ENCODE data around the gene CCSAP.

Gene CCSAP

DNA sequence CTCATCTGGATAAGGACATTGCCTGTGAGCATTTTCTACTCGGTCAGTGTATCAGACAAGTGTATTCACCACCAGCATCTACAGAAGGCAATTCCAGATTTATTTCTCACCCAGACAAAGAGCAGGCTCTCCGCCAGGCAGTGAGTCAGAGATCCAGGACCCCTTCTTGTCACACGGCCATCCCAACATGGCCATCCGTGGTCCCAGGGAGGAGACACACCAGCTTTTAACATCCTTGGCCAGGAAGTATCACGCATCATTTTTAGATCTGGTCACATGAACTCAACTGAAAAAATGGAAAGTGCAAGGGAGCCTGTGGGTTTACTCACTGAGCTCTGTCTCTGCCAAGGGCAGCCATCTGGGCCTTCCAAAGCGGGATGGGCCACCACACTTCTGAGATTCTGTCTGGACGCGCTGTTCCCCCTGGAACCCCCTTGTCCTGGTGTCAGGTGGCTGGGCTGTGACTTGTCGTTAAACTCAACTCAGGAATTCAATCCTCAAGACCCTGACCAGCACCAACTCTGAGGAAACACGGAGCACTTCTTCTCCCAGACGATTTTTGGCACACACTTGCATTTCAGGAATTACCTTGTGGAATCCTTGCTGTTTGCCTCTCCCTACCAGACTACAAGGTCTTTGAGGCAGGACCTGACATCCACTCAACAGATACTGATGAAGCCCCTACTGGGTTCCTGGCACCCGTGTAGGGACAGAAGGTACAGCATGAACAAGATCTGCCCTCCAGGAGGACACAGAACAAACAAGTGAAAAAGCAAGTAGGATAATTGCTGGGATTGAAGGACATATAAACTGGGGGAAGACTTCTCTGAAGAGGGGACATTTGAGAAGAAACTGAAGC, 21.6 kb upstream of the CCSAP start:
- no peak for DNase-seq

GRCh38 chr1:229363723-229364122, 20.9 kb upstream of the CCSAP start:
- no peak for DNase-seq

DNA sequence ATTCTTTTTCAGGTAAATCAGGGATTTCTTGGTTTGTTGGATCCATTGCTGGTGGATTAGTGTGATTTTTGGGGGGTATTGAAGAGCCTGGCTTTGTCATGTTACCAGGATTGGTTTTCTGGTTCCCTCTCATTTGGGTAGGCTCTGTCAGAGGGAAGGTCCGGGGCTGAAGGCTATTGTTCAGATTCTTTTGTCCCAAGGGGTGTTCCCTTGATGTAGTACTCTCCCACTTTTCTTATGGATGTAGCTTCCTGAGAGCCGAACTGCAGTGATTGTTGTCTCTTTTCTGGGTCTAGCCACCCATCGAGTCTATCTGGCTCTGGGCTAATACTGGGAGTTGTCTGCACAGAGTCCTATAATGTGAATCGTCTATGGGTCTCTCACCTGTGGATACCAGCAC, 17.6 kb upstream of the CCSAP start:
- DNase-seq = no peak

DNA sequence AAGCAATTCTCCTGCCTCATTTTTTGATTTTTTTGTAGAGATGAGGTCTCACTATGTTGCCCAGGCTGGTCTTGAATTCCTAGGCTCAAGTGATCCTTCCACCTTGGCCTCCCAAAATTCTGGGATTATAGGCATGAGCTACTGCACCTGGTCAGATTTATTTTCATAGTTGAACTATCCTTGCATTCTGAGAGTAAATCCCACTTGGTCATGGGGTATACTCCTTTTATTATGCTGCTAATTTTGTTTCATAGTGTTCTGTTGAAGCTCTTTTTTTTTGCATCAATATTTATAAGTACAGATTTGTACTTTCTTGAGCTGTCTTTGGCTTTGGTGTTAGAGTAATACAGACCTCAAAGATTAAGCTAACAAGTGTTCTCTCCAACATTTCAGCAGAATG, 12.8 kb upstream of the CCSAP start:
- no peak for DNase-seq

GRCh38 chr1:229354226-229354625, 11.4 kb upstream of the CCSAP start:
- DNase-seq = no peak

DNA sequence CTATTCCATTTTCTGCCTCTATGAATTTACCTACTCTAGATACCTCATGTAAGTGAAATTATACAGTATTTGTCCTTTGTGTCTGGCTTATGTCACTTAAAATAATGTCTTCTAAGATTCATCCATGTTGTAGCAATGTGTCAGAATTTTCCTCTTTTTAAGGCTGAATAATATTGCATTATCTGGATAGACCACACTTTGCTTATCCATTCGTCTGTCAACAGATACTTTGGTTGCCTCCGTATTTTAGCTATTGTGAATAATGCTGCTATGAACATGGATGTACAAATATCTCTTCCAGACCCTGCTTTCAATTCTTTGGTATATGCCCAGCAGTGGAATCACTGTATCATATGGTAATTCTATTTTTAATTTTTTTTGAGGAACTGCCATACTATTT, 10.1 kb upstream of the CCSAP start:
- DNase-seq = no peak

DNA sequence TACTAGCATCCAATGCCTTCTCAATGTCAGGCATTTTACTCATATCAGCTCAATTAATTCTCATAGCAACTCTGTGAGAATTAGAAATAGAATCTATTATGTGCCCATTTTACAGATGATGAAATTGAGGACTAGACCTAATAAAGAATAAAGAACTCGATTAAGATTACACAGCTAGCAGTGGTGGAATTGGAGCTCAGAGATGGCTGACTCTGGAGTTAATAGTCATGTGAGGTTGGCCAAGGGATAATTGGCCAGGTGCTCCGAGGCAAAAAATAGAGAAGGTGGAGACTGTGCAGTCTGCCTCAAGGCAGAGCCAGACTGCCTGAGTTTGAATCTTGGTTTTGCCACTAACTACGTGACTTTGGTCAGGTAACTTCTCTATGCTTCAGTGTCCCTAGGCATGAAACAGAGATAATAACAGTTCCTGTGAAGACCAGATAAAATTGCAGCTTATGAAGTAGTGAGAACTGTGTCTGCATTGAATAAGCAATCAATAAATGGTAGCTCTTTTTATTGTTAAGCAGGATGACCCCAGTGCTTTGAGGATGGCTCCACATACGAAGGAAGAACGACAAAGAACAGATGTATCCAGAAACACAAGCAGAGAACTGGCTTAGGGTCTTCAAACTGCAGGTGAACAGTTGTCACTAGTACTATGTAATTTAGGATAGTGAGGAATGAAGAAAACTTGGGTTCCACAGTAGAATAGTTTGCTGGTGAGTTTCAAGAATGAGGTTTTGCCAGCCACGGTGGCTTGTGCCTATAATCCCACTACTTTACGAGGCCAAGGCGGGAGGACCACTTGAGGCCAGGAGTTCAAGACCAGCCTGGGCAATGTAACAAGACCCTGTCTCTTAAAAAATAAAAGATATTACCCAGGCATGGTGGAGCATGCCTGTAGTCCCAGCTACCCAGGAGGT, 6.9 kb upstream of the CCSAP start:
- DNase-seq = no peak

DNA sequence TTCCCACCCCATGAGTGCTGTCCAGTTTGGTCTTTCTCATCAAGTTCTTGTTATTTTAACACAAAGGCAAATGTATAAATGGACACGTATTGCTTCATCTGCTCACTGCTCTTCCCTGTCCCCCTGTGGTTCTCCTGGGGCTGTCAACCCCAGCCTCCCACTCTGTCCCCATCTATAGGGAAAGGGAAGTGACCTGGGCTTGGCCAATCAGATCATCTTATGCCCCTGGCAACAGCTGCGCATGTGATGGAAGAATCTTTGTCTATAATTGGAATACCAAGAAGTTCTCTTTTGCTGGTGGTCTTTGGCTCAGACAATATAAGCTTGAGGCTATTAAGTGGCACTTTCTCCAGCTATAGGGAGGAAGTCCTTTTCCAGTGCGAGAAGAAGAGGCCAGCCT, 4.7 kb upstream of the CCSAP start:
- no peak for DNase-seq

- DNase-seq = no peak
Measured at GRCh38 chr1:229344937-229345684, 2.3 kb upstream of the CCSAP start.

- no peak for DNase-seq
Measured at GRCh38 chr1:229344139-229344538, 1.3 kb upstream of the CCSAP start.

DNA sequence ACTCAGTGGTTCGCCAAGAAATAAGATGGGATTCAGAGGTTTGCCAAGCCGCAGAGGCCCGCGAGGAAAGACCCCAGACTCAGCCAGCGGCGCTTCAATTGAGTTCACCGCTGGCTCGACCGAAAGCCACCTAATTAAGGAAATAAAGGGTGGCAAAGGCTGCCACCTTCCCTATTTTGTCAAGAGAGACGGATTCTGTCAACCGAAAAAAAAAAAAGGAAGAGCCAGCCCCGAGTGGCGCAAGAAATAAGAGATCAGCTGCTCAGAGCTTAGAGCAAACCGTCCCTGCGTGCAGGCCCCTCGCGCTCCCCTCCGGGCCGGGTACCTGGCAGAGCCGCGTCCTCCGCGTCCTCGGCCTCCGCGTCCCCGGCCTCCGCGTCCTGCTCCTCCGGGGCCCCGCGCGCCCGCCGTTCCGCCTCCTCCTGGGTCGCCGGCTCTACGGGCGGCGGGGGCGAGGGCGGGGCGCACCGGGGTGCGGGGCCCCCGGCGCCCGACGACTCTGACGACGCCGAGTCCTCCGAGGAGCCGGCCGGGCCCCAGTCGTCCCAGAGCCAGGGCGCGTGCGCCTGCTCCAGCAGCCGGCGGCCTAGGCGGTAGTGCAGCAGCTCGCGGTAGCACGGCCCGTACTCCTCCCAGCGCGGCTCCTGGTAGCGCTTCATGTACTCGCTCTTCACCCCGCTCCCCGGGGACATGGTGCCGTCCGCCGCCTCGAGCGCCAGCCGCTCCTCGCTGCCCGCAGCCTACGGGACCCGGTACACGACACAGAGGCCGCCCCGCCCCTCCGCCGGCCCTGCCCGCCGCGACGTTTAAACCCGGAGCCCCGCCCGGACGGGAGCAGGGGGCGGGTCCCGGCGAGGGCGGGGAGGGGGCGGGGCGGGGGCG, 832 bp downstream of the CCSAP start:
- peak; percentile 77 for DNase-seq

DNA sequence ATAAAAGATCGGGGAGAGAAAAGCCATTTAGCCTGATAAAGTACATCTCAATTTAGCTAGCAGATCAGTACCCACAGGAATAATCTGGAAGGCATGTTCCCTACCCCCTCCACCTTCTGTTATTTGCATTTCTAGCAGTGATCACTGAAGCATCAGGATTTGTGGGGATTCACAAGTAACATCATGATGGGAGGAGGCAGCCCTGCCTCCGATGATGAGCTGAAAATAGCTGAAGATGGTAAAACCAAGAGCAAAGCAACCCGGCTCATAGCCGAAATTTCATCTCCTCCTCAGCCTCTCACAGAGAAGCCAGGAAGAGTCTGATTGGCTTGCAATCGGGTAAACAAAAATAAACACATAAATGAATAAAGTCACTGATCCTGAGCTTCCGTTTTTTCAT, 2.4 kb downstream of the CCSAP start:
- DNase-seq = no peak

GRCh38 chr1:229339520-229339919, 3.3 kb downstream of the CCSAP start:
- no peak for DNase-seq

DNA sequence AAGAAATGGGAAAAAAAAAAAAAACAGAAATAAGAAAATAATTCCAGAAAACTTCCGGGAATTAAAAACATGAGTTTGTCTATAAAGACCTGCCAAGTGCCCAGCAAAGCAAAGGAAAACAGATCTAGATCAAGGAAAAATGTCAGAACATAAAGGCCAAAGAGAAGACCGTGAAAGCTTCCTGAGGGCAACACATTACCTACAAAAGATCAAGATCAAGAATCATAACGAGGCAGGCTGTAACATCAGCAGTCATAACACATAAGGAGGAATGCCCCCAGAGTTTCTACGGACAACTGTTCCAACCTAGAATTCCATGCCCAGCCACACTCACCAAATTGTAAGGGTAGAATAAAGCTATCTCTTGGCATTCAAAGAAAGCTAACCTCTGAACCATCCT, 3.8 kb downstream of the CCSAP start:
- no peak for DNase-seq

- DNase-seq = no peak
Measured at GRCh38 chr1:229336345-229336744, 6.5 kb downstream of the CCSAP start.

DNA sequence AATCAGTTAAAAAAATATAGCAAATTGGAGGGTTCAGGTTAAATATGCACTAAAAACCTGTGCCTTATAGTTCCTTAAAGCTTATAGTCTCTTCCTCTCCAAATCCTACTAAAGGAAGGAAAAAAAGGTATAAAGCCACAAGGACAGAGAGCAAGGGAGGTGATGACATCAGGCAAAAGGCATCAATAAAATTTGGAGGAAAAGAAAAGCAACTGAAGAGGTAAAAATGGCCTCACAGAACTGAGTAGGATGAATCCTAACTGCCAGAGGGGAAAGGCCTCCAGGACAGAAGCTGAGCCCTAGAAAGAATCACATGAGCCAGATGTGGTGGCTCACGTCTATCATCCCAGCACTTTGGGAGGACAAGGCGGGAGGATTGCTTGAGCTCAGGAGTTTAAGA, 8.1 kb downstream of the CCSAP start:
- no peak for DNase-seq

DNA sequence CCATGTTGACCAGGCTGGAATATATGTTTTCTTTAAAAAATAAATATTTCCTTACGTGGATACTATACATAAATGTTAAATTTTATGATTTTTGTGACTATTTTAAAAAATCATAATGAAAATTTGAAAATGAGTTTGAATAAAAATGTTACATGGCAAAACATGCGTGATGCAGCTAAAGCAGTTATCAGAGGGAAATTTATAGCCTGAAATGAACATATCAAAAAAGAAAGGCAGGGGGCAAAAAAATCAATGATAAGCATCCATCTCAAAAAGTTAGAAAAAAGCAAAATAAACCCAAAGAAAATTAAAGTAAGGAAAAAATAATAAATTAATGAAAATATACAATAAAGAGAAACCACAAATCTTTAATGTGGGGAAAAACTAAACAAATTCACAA, 8.6 kb downstream of the CCSAP start:
- DNase-seq = no peak

DNA sequence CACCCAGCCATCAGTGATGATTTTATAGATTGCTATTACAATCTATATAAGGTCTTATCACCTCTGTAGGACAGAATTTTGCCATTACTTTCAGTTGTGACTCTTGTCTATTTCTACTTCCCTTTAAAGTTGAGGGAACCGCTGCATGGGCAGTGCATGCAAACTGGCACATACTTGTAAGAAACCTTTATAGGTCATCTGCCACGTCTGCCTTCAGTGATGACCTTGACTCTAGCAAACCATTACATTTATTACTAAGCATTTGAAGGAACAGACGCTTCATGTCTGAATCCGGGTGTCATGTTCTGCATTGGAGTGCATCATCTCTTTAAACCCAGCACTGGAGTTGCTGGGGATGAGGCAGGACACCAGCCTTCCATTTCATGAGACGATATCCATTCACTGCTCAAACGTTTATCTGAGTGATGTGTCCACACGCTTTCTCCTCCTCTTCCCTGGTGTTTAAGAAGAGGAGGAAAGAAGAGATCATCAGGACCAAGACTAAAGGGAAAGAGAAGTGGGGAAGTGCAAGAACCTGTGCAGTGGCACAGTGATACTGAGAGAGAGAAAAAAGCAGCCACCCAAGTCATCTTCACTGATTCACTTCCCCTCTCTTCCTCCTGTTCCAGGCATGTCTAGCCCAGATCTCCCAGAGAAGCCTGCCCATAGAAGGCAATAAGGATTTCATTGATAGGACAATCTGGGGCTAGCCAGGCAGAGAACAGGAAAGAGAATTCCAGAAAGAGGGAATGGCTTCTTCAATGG, 14.1 kb downstream of the CCSAP start:
- DNase-seq = no peak

GRCh38 chr1:229327765-229328164, 15.1 kb downstream of the CCSAP start:
- peak; percentile 28 for DNase-seq

- no peak for DNase-seq
Measured at GRCh38 chr1:229326601-229327000, 16.2 kb downstream of the CCSAP start.

GRCh38 chr1:229325853-229326487, 16.9 kb downstream of the CCSAP start:
- DNase-seq = no peak

Data from effector CD4-positive, alpha-beta T cell (primary cell).